ENCODE data around the gene AVPR2. TPM values are rescaled to one million over a fixed set of nuclear protein-coding genes. Genes with fewer than 3 reads are reported as not detected.

The AVPR2 gene
- total RNA-seq, 1 experiment from 2014 or later, result 10.6 TPM

- intact Hi-C loops (cut with micrococcal nuclease; ENCODE audit: unreplicated experiment), result loop anchor here (10.0 kb wide), 1 partner anchor 162 kb away; the partner anchor contains the start of gene PLXNB3
- in situ Hi-C loops (cut with HindIII; ENCODE audit: low pct_unique_long_range_greater_than_20kb, low sequenced_read_pairs), result no loop called here
- ATAC-seq (peak; percentile 28), DNase-seq (ENCODE audit: low read depth, low spot score) (no peak)
- ChIA-PET CTCF (interaction anchor here (1.3 to 5.4 kb wide), 2 partner anchors 20 to 25 kb away, joined by 5 to 45 read pairs; no protein-coding TSS in a partner anchor), POLR2A (interaction anchor here (0.7 kb wide), 1 partner anchor 15 kb away, joined by 9 read pairs; no protein-coding TSS in a partner anchor)
- Histone ChIP-seq H3K27ac (ENCODE audit: low read length) (peak overlapping the region; percentile 99), H3K9me3 (ENCODE audit: control insufficient read depth, insufficient read depth, low read depth, low read length) (no peaks in the 10 kb centered on the region), H3K36me3 (ENCODE audit: control insufficient read depth, insufficient read depth, low read length) (peaks cover 4% of the 10 kb centered on the region), H3K4me1 (ENCODE audit: control insufficient read depth, insufficient read depth, low read length) (peaks cover 52% of the 10 kb centered on the region), H3K27me3 (ENCODE audit: control insufficient read depth, insufficient read depth, low read length) (no peaks in the 10 kb centered on the region), H3K4me3 (ENCODE audit: low read depth in 2 of 2, low read length in 2 of 2) (peak overlapping the region; percentile 79 to 95)
- TF ChIP-seq POLR2AphosphoS5 (IDR thresholded peaks at IDR 0.05; ENCODE audit: low read depth, low read length), result no peak
- no peak for TF ChIP-seq CTCF (IDR thresholded peaks at IDR 0.05)
- TF ChIP-seq TCF7L2 (IDR thresholded peaks at IDR 0.05; ENCODE audit: low read depth, low read length), result no peak
- TF ChIP-seq SIN3A (IDR thresholded peaks at IDR 0.05; ENCODE audit: borderline replicate concordance, insufficient read depth, low read depth, low read length), result no peak
- TF ChIP-seq REST (IDR thresholded peaks at IDR 0.05; ENCODE audit: insufficient read depth in 1 of 2, low read depth in 2 of 2, low read length in 1 of 2), result no peak
- BruUV-seq (replicated peaks), result no TSS peak
Observed at GRCh38 chrX:153926552-153926857, 22.0 kb downstream of the AVPR2 start.

GRCh38 chrX:153926858-153927671 is 22.6 kb downstream of the AVPR2 start:
- Histone ChIP-seq H3K9me3 (ENCODE audit: control insufficient read depth, insufficient read depth, low read depth, low read length) (no peaks in the 10 kb centered on the region), H3K36me3 (ENCODE audit: control insufficient read depth, insufficient read depth, low read length) (peaks cover 7% of the 10 kb centered on the region), H3K27ac (ENCODE audit: low read length) (peak overlapping the region; percentile 99), H3K4me3 (ENCODE audit: low read depth in 2 of 2, low read length in 2 of 2) (peak overlapping the region; percentile 79 to 95), H3K4me1 (ENCODE audit: control insufficient read depth, insufficient read depth, low read length) (peaks cover 52% of the 10 kb centered on the region), H3K27me3 (ENCODE audit: control insufficient read depth, insufficient read depth, low read length) (no peaks in the 10 kb centered on the region)
- in situ Hi-C loops (cut with HindIII; ENCODE audit: low pct_unique_long_range_greater_than_20kb, low sequenced_read_pairs) (no loop called here), intact Hi-C loops (cut with micrococcal nuclease; ENCODE audit: unreplicated experiment) (loop anchor here (10.0 kb wide), 1 partner anchor 162 kb away; the partner anchor contains the start of gene PLXNB3)
- BruUV-seq (replicated peaks), result no TSS peak
- ChIA-PET CTCF (interaction anchor here (0.6 to 5.4 kb wide), 2 partner anchors 20 to 291 kb away, joined by 5 to 45 read pairs; no protein-coding TSS in a partner anchor), POLR2A (interaction anchor here (0.7 to 1.6 kb wide), 2 partner anchors 15 to 21 kb away, joined by 5 to 9 read pairs; no protein-coding TSS in a partner anchor)
- DNase-seq (ENCODE audit: low read depth, low spot score) (no peak), ATAC-seq (peak; percentile 0)
- TF ChIP-seq CTCF (IDR thresholded peaks at IDR 0.05) (no peak), TCF7L2 (IDR thresholded peaks at IDR 0.05; ENCODE audit: low read depth, low read length) (0 out of 2 replicates have a peak, but pooled peaks have one; percentile 3)
